ENCODE data around the gene CAMSAP1.
A peak's percentile ranks its signal among the peaks of the same experiment; 100 is the strongest.

Gene CAMSAP1

DNA sequence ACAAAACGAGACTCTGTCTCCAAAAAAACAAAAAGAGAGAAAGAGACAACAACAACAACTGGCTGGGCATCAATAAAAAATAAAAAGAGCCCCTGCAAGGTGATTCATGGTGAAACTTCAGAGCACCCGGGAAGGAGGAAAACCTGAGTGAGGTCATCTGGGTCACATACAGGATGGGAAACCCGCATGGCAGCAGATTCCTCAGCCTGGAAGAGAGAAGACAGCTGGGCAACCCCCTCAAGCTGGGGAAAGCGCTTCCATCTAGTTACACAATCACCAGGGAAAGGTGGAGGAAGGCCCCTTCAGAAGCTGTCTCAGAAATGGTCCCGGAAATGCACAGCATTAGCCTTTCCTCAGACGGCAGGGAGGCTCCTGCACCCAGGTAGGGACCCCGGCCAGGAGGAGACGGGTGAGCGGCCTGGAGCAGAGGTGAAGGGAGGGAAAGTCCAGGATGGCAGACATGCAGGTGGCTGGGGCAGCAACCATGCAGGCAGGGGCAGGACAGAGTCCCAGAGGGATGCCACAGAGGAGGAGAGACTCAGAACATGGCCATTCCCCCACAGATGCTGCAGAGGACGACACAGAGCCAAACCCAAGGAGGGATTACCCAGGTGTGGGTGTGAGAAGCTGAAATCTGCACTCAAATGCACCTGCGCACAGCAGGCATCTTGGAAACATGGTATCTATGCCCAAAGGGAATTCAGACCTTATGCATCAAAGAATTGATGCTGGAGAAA, 29.4 kb downstream of the CAMSAP1 start:
- no peak for DNase-seq

- no peak for DNase-seq
Observed at GRCh38 chr9:135876936-135877335, 30.4 kb downstream of the CAMSAP1 start.

DNA sequence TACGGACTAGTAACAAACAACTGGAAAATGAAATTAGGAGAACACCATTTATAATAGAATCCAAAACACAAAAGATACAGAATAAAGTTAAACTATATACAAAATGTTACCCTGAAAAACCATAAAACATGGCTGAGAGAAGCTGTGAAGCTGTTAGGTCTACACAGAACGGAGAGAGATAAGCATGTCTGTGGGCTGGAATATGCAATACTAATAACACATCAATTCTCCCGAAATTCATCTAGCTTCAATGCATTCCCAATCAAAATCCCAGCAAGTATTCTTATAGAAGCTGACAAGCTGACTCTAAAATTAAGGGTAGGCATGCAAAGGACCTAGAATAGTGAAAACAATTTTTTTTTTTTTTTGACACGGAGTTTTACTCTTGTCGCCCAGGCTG, 32.5 kb downstream of the CAMSAP1 start:
- DNase-seq = no peak

- DNase-seq = no peak
Observed at GRCh38 chr9:135869909-135870308, 37.4 kb downstream of the CAMSAP1 start.

DNA sequence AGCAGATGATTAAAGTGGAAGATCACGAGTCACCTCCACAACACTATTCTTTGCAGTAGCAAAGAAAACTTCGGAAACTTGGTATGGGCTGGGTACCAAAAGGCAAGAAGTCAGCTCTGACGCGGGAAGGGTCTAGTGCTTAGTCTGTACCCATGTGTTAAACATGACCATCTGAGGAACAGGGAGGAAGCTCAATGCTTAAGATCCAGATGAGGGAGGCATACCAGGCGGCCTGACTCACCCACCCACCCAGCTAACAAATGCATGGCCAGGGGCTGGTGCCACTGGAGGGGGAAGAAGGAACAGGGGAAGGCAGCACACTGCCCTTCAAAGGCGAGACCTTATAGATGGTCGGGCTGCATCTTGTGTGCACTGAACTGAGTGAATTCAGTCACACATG, 41.8 kb downstream of the CAMSAP1 start:
- no peak for DNase-seq

DNA sequence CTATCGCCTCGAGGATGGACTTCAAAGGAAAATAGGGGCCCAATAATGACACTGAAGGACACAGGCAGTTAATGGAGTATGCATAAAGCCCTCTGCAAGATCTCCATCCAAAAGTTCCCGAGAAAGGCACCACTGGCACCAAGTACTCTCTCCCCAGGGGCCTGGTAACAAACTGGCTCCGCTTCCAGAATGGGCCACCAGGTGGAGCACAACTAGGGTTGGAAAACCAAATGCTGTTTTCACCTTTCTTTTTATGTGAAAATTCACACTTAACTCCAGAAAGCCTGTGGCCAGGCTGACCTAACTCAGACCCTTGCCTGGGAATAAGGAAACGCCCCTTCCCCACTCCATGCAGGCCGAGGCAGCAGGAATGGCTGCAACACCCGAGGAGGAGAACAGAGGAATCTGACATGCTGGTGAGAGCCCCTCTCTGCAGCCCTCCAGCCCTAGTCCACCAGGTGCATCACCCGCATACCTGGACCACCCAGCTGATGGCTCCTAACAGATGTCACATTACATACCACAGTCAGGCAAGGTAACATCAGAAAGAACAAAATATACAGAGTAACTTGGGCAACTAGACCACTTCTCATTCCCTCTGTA, 42.8 kb downstream of the CAMSAP1 start:
- peak; percentile 80 for DNase-seq

- DNase-seq = no peak
Observed at GRCh38 chr9:135862809-135863208, 44.5 kb downstream of the CAMSAP1 start.

DNA sequence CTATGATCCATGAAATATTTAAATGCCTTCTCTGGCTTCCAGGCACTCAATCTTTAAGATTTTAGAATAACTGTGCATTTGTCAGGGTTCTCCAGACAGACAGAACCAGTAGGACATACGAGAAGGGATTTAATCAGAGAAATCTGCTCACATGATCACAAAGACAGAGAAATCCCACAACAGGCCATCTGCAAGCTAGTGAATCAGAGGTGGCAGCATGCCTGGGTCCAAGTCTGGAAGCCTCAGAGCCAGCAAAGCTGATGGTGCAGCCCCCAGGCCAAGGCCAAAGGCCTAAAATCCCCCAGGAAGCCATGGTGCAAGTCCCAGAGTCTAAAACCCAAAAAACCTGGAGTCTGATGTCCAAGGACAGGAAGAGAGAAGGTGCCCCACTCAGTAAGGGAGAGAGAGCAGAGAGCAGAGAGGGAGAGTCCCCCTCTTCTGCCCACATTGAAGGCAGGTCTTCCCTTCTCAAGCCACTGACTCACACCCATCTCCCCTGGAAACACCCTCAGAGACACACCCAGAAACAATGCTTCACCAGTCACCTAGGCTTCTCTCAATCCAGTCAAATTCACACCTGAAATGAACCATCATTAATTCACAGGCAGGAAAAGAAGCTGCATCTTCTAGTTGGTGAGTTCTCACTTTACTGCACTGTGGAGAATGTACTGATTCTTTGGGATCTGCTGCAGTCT, 48.7 kb downstream of the CAMSAP1 start:
- DNase-seq = no peak

DNA sequence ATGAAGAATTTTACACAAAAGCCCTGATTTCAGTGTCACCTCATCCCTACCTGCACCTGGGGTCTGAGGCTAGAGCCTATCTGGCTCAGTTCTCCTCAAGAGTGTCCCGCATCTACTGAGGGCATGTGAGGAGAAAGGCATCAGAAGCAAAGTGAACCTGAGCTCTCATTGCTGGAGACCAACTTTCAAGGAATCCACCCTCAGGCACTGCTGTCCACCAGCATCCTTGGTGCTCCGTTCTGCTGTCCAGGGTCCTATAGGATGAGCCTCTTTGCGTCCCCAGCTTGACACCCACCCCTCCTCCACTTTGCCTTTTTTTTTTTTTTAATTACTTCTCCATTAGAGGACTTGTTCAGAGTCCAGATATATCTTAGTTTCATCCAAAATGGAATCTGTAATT, 49.5 kb downstream of the CAMSAP1 start:
- DNase-seq = no peak

- DNase-seq = no peak
Observed at GRCh38 chr9:135857371-135857786, 50.0 kb downstream of the CAMSAP1 start.

GRCh38 chr9:135851748-135852147, 55.6 kb downstream of the CAMSAP1 start:
- no peak for DNase-seq

DNA sequence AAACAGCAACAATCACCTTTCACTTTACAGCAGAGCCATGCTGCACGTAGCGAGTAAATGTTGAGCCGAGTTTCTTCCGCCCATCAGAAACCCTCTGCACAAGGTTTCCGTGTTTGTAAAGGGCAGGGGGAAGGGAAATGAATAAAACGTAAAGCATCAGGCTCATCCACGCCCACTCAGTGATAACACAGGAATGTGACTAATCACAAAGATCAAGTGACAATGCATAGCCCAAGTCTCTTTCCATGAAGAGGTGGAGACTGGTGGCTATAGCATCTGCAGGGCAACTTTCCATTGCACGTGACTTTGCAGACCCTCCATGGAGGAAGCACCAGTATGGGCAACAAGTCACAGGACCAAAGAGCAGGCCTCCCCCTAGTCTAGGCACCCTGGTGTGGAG, 56.6 kb downstream of the CAMSAP1 start:
- no peak for DNase-seq

DNA sequence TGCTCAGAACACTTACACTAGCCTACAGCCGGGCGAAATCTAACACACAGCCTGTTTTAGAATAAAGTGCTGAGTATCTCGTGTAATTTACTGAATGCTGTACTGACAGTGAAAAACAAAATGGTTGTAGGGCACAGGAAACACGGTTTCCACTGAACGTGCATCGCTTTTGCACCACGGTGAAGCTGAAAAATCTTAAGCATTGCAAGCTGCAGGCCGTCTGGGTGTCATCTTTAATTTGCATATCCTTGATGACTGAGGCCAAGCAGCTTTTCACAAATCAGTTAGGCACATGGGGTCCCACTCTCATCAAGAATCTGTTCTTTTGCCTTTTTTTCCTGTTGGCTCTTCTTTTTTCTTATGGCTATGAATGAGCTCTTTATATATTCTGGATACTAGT, 58.2 kb downstream of the CAMSAP1 start:
- no peak for DNase-seq

DNA sequence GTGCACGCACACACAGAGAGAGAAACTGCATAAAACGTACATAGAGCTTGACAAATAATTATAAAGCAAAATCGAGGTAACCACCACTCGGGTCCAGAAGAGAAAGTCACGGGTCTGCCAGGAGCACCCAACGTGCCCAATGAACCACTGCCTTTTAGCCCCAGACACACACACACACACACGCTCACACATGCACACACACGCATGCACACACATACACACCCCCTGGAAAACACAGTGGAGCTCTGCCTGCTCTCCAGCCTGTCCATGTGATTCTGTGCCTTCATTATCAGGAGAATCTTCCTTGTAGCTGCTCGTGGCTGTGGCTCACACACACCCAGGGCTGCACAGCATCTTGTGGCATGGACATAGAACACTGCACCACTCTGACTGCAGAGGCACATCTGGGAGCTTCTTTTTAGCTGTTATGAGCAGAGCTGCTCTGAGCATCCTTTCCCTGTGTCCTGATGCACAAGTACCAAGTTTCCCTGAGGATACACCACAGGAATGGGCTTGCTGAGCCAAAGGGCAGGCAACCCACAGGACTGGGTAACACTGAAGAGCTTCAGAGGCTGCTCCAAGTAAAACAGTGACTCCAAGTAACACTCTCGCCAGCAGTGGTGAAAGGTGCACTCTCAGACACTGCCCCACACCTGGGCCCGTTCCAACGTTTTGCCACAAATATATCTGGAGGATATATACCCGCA, 58.9 kb downstream of the CAMSAP1 start:
- no peak for DNase-seq

DNA sequence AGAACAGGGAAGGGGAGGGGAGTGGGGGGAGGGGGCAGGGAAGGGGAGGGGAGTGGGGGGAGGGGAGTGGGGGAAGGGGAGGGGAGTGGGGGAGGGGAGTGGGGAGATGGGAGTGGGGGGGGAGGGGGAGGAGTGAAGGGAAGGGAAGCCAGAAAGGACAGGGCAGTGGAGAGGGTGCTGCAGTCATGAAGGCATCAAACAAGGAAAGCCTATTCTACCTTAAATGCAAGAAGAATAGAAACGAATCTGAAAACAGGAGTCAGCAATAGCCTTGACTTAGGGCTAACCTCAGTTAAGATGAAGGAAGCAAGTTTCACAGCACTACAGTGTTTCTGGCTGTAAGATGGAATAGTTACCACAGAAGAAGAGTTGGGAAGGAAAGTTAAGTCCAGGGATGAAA, 59.5 kb downstream of the CAMSAP1 start:
- no peak for DNase-seq

DNA sequence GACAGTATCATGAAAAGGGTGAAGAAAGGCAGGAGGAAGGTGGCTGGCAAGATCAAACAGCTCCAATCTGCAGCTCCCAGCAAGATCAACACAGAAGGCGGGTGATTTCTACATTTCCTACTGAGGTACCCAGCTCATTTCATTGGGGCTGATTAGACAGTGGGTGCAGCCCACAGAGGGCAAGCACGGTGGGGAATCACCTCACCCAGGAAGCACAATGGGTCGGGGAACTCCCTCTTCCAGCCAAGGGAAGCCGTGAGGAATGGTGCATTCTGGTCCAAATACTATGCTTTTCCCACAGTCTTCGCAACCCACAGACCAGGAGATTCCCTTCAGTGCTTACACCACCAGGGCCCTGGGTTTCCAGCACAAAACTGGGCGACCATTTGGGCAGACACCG, 66.8 kb downstream of the CAMSAP1 start:
- no peak for DNase-seq

GRCh38 chr9:135840107-135840506, 67.2 kb downstream of the CAMSAP1 start:
- DNase-seq = no peak

GRCh38 chr9:135839516-135839915, 67.8 kb downstream of the CAMSAP1 start:
- DNase-seq = no peak

- DNase-seq = no peak
Observed at GRCh38 chr9:135835131-135835530, 72.2 kb downstream of the CAMSAP1 start.

DNA sequence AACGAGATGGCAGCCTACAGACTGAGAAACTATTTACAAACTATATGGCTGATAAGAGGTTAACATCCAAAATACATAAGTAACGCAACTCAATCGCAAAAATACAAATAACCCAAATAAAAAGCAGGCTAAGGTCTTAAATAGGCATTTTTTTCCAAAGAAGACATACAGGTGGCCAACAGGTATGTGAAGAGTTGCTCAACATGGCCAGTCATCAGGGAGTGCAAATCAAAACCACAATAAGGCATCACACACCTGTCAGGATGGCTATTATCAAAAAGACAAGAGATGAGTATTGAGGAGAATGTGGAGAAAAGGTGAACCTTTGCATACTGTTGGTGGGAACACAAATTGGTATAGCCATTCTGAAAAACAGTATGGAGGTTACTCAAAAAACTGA, 73.5 kb downstream of the CAMSAP1 start:
- DNase-seq = no peak

GRCh38 chr9:135830496-135830895, 76.8 kb downstream of the CAMSAP1 start:
- no peak for DNase-seq

DNA sequence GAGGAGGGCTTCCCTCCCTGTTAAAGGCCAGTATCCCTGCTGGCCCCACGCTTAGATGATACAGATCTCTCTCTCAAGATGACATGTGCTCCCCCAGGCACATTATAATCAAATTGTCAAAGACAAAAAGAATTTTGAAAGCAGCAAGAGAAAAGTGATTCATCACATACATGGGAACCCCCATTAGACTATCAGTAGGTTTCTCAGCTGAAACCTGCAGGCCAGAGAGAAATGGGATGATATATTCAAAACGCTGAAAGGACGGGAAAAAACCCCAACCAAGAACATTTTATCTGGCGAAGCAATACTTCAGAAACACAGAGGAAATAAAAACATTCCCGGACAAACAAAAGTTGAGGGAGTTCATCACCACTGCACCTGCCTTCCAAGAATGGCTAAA, 78.7 kb downstream of the CAMSAP1 start:
- DNase-seq = no peak

DNA sequence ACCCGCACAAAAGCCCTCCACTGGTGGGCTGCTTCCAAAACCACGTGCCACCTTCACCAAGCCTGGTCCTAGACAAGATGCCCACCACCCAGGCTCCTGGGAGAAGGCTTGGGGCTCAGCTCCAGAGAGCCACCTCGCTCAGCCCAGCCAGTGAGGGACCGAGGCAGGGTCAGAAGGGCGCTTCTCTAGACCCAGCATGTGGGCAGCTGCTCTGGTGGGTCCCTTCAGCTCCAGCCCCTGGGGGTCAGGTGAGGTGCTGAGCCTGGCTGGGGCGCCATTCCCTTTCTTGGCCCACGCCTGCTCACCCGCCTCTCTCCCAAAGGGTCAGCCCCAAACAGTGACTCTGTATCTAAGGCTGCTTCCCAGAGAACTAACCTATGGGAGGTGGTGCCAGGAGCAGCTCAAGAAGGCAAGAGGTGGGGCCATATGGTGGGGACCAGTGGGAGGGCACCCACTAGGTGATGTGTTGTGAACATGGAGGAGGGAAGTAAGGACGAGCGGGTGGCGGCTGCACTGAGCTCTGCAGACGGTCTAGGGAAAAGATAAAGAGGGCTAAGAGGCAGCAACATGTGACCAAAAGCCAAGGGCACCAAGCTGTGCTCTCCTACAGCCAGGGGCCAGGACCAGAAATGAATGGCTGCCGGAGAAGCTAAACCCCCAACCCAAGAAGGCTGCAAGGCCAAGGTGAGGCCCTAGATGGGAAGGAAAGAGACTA, 79.3 kb downstream of the CAMSAP1 start:
- DNase-seq = no peak
